HUES6 (cell line): ENCODE data around the gene AFAP1L2.

Experiments
- H3K27ac ChIP-seq: 2 replicates; pipeline ENCODE4 v1.7.0; 2013; ENCODE audit warnings: low read depth, mild to moderate bottlenecking, low read length, inconsistent platforms
- H3K27me3 ChIP-seq: 2 replicates; pipeline ENCODE4 v1.6.1; 2013; ENCODE audit warnings: low read length; ENCODE audit not compliant: control insufficient read depth, insufficient read depth
- H3K36me3 ChIP-seq: 2 replicates; pipeline ENCODE4 v1.6.1; 2013; ENCODE audit warnings: low read length; ENCODE audit not compliant: control insufficient read depth, insufficient read depth
- H3K4me1 ChIP-seq: 2 replicates; pipeline ENCODE4 v1.6.1; 2013; ENCODE audit warnings: low read length; ENCODE audit not compliant: control insufficient read depth, insufficient read depth
- H3K4me3 ChIP-seq: 2 replicates; pipeline ENCODE4 v1.5.1; 2013; ENCODE audit warnings: low read depth, low read length
- H3K9ac ChIP-seq: one replicate; pipeline ENCODE4 v1.6.1; 2013; ENCODE audit warnings: mild to moderate bottlenecking, low read length
- H3K9me3 ChIP-seq: 2 replicates; pipeline ENCODE4 v1.6.1; 2013; ENCODE audit warnings: low read depth, low read length; ENCODE audit not compliant: control insufficient read depth, insufficient read depth

The AFAP1L2 gene

GRCh38 chr10:114308531-114309363 lies 95.6 kb downstream of the AFAP1L2 start:
- H3K4me3 ChIP-seq = no peak overlapping the region
- peaks cover 16% of the 10 kb centered on the region; the same call in 1 of the 2 replicates for H3K4me1 ChIP-seq
- H3K36me3 ChIP-seq = no peaks in the 10 kb centered on the region
- no peak overlapping the region for H3K9ac ChIP-seq
- H3K9me3 ChIP-seq = no peaks in the 10 kb centered on the region
- no peak overlapping the region for H3K27ac ChIP-seq
- peaks cover 4% of the 10 kb centered on the region; the same call in 1 of the 2 replicates for H3K27me3 ChIP-seq

GRCh38 chr10:114307731-114308130 lies 96.6 kb downstream of the AFAP1L2 start:
- Histone ChIP-seq H3K36me3 (no peaks in the 10 kb centered on the region), H3K4me1 (peaks cover 16% of the 10 kb centered on the region; the same call in 1 of the 2 replicates), H3K9me3 (no peaks in the 10 kb centered on the region), H3K9ac (no peak overlapping the region), H3K4me3 (no peak overlapping the region), H3K27ac (no peak overlapping the region), H3K27me3 (peaks cover 4% of the 10 kb centered on the region; the same call in 1 of the 2 replicates)

GRCh38 chr10:114306116-114306973 lies 98.0 kb downstream of the AFAP1L2 start:
- no peak overlapping the region for H3K27ac ChIP-seq

GRCh38 chr10:114305521-114305925 lies 98.8 kb downstream of the AFAP1L2 start:
- H3K36me3 ChIP-seq = peaks cover 4% of the 10 kb centered on the region; the same call in 1 of the 2 replicates
- no peak overlapping the region for H3K9ac ChIP-seq
- H3K27ac ChIP-seq = no peak overlapping the region
- H3K27me3 ChIP-seq = peaks cover 4% of the 10 kb centered on the region; the same call in 1 of the 2 replicates
- peaks cover 15% of the 10 kb centered on the region; the same call in 1 of the 2 replicates for H3K4me1 ChIP-seq
- no peaks in the 10 kb centered on the region for H3K9me3 ChIP-seq
- H3K4me3 ChIP-seq = peak overlapping the region; percentile 82

More at GRCh38 chr10:114306116-114306973, 98.0 kb downstream of the AFAP1L2 start:
- Histone ChIP-seq H3K9ac (no peak overlapping the region), H3K27me3 (peaks cover 4% of the 10 kb centered on the region; the same call in 1 of the 2 replicates), H3K9me3 (no peaks in the 10 kb centered on the region), H3K36me3 (no peaks in the 10 kb centered on the region), H3K4me1 (peaks cover 16% of the 10 kb centered on the region; the same call in 1 of the 2 replicates), H3K4me3 (no peak overlapping the region)

GRCh38 chr10:114304571-114305421 lies 99.5 kb downstream of the AFAP1L2 start:
- peak overlapping the region; percentile 7 for H3K9ac ChIP-seq
- H3K27ac ChIP-seq = no peak overlapping the region
- peaks cover 11% of the 10 kb centered on the region; the same call in 1 of the 2 replicates for H3K4me1 ChIP-seq
- peak overlapping the region; percentile 82 for H3K4me3 ChIP-seq
- H3K27me3 ChIP-seq = peaks cover 4% of the 10 kb centered on the region; the same call in 1 of the 2 replicates
- H3K9me3 ChIP-seq = no peaks in the 10 kb centered on the region
- peaks cover 4% of the 10 kb centered on the region; the same call in 1 of the 2 replicates for H3K36me3 ChIP-seq

GRCh38 chr10:114304017-114304570 lies 100.2 kb downstream of the AFAP1L2 start:
- peak overlapping the region; percentile 7 for H3K9ac ChIP-seq
- peak overlapping the region; percentile 82 for H3K4me3 ChIP-seq
- peaks cover 11% of the 10 kb centered on the region; the same call in 1 of the 2 replicates for H3K4me1 ChIP-seq
- H3K27me3 ChIP-seq = peaks cover 4% of the 10 kb centered on the region; the same call in 1 of the 2 replicates
- no peak overlapping the region for H3K27ac ChIP-seq
- no peaks in the 10 kb centered on the region for H3K9me3 ChIP-seq
- H3K36me3 ChIP-seq = peaks cover 4% of the 10 kb centered on the region; the same call in 1 of the 2 replicates

- peaks cover 4% of the 10 kb centered on the region; the same call in 1 of the 2 replicates for H3K36me3 ChIP-seq
- peaks cover 4% of the 10 kb centered on the region; the same call in 1 of the 2 replicates for H3K27me3 ChIP-seq
- H3K9me3 ChIP-seq = no peaks in the 10 kb centered on the region
- H3K27ac ChIP-seq = no peak overlapping the region
- H3K9ac ChIP-seq = no peak overlapping the region
- H3K4me1 ChIP-seq = peaks cover 11% of the 10 kb centered on the region; the same call in 1 of the 2 replicates
- no peak overlapping the region for H3K4me3 ChIP-seq
Measured at GRCh38 chr10:114303556-114303955, 100.7 kb downstream of the AFAP1L2 start.

GRCh38 chr10:114301951-114302710 lies 102.2 kb downstream of the AFAP1L2 start:
- peaks cover 10% of the 10 kb centered on the region; the same call in 1 of the 2 replicates for H3K4me1 ChIP-seq
- no peak overlapping the region for H3K27ac ChIP-seq
- no peak overlapping the region for H3K9ac ChIP-seq
- H3K36me3 ChIP-seq = peaks cover 5% of the 10 kb centered on the region; the same call in 1 of the 2 replicates
- no peaks in the 10 kb centered on the region for H3K9me3 ChIP-seq
- peaks cover 4% of the 10 kb centered on the region; the same call in 1 of the 2 replicates for H3K27me3 ChIP-seq
- H3K4me3 ChIP-seq = no peak overlapping the region

- H3K36me3 ChIP-seq = peaks cover 14% of the 10 kb centered on the region
- H3K9ac ChIP-seq = no peak overlapping the region
- peaks cover 4% of the 10 kb centered on the region; the same call in 1 of the 2 replicates for H3K27me3 ChIP-seq
- peaks cover 6% of the 10 kb centered on the region for H3K9me3 ChIP-seq
- H3K27ac ChIP-seq = no peak overlapping the region
- H3K4me3 ChIP-seq = no peak overlapping the region
- H3K4me1 ChIP-seq = peaks cover 7% of the 10 kb centered on the region; the same call in 1 of the 2 replicates
Measured at GRCh38 chr10:114301177-114301576, 103.1 kb downstream of the AFAP1L2 start.
